Stimulated activated naive B cell treated with anti-CD40 and anti-IgM and Interleukin-4, amounts not matched to agents 10 μg/mL and 1 μg/mL and 100 μg/mL, for 72 hours (primary cell): ENCODE measurements around the gene RB1.
"Not testable (repeated sequence)": the region's sequence is repeated elsewhere in the genome, so short reads cannot be mapped to it uniquely, and the experiment has no call there.

Experiments
- ATAC-seq, 2 donors: fragments of 150-1000 bp; cut with Tn5 transposase; replicated peaks; 2 replicates each; pipeline ENCODE4 v1.10.0; 2021; ENCODE audit warnings: moderate library complexity in 1 of 2
- DNase-seq: peaks from one replicate; pipeline ENCODE4 v3.0.0; 2021
- H3K27ac Mint-ChIP-seq: one replicate; pipeline ENCODE4 v1.8.0; 2022; ENCODE audit warnings: mild to moderate bottlenecking, mixed read lengths
- H3K27me3 Mint-ChIP-seq, 2 donors: one replicate each; pipeline ENCODE4 v1.8.0; 2022; ENCODE audit warnings: mixed read lengths in 2 of 2
- H3K36me3 Mint-ChIP-seq, 2 donors: one replicate each; pipeline ENCODE4 v1.8.0; 2022; ENCODE audit warnings: mixed read lengths in 2 of 2, mild to moderate bottlenecking in 1 of 2
- H3K4me1 Mint-ChIP-seq, 2 donors: one replicate each; pipeline ENCODE4 v1.8.0; 2022; ENCODE audit warnings: mixed read lengths in 2 of 2, mild to moderate bottlenecking in 1 of 2
- H3K4me3 Mint-ChIP-seq, 2 donors: one replicate each; pipeline ENCODE4 v1.8.0; 2022; ENCODE audit warnings: mild to moderate bottlenecking in 2 of 2, mixed read lengths in 2 of 2, moderate library complexity in 1 of 2
- H3K9me3 Mint-ChIP-seq, 2 donors: one replicate each; pipeline ENCODE4 v1.8.0; 2022; ENCODE audit warnings: mixed read lengths in 2 of 2, mild to moderate bottlenecking in 1 of 2

The RB1 gene

GRCh38 chr13:48422003-48422402 is 118.5 kb downstream of the RB1 start:
- not testable (repeated sequence) for DNase-seq, H3K4me3 Mint-ChIP-seq, H3K4me1 Mint-ChIP-seq, H3K27ac Mint-ChIP-seq, ATAC-seq, H3K27me3 Mint-ChIP-seq
- Mint-ChIP-seq H3K36me3 (peaks cover 37 to 49% of the 10 kb centered on the region in 2 donors), H3K9me3 (peaks cover 12 to 18% of the 10 kb centered on the region in 2 donors)

DNA sequence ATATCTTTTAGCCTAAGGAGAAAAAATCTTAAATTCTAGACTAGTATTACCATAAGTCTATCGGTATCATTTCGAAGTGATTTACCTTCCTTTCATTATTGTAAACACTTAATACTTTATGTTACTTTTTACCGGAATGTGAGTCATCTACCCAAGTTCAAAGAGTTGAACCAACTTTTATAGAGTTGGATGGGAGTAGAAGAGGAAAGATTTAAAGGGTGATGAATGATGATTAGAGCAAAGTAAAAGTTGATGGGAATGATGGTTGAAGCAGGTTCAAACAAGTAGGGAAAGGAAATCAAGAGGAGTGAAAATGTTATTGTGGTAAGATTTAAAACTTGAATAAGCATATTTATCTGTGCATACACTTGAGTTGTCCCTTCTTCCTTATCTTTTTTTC is 120.7 kb downstream of the RB1 start:
- ATAC-seq (no peak), DNase-seq (no peak)
- Mint-ChIP-seq H3K9me3 (peaks cover 8 to 10% of the 10 kb centered on the region in 2 donors), H3K36me3 (peaks cover 20 to 35% of the 10 kb centered on the region in 2 donors), H3K4me1 (peaks cover 3 to 4% of the 10 kb centered on the region in 2 donors), H3K27ac (no peak overlapping the region), H3K27me3 (no peaks in the 10 kb centered on the region), H3K4me3 (no peak overlapping the region)

GRCh38 chr13:48426052-48426451 is 122.5 kb downstream of the RB1 start:
- ATAC-seq (no peak), DNase-seq (no peak)
- Mint-ChIP-seq H3K4me1 (peaks cover 4 to 17% of the 10 kb centered on the region in 2 donors), H3K9me3 (peaks cover 0 to 2% of the 10 kb centered on the region in 2 donors), H3K4me3 (no peak overlapping the region), H3K27ac (no peak overlapping the region), H3K36me3 (peaks cover 13 to 26% of the 10 kb centered on the region in 2 donors), H3K27me3 (no peaks in the 10 kb centered on the region)

GRCh38 chr13:48426755-48427298 is 123.3 kb downstream of the RB1 start:
- H3K27me3 Mint-ChIP-seq, H3K27ac Mint-ChIP-seq, H3K4me3 Mint-ChIP-seq, ATAC-seq, H3K9me3 Mint-ChIP-seq, DNase-seq: not testable (repeated sequence)
- peaks cover 4 to 24% of the 10 kb centered on the region in 2 donors for H3K4me1 Mint-ChIP-seq
- peaks cover 13 to 22% of the 10 kb centered on the region in 2 donors for H3K36me3 Mint-ChIP-seq

GRCh38 chr13:48429036-48429435 is 125.5 kb downstream of the RB1 start:
- no peak overlapping the region for H3K27ac Mint-ChIP-seq
- ATAC-seq (no peak), DNase-seq (no peak)
- H3K36me3 Mint-ChIP-seq = peaks cover 13 to 17% of the 10 kb centered on the region in 2 donors
- H3K27me3 Mint-ChIP-seq = no peaks in the 10 kb centered on the region
- H3K4me3 Mint-ChIP-seq = no peak overlapping the region
- peaks cover 4 to 30% of the 10 kb centered on the region in 2 donors for H3K4me1 Mint-ChIP-seq
- H3K9me3 Mint-ChIP-seq = no peaks in the 10 kb centered on the region

DNA sequence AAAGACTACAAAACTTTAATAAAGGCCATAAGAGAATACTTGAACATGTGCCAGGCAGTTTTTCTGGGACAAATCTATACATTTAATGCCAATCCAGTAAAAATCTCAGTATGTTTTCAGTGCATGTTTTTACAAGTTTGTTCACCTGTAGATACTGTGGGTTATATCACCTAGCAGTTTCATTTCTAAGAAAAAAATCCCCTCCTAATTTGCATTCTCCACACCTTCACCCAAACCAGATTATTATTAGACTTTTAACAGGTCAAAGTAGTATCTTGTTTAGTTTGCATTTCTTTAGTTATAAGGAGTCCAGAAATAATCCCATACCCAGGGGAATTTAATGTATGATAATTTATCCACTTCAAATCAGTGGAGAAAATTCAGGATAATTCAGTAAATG is 126.3 kb downstream of the RB1 start:
- Mint-ChIP-seq H3K9me3 (no peaks in the 10 kb centered on the region), H3K27ac (no peak overlapping the region), H3K4me3 (no peak overlapping the region), H3K27me3 (no peaks in the 10 kb centered on the region), H3K36me3 (peaks cover 15 to 22% of the 10 kb centered on the region in 2 donors), H3K4me1 (peaks cover 10 to 37% of the 10 kb centered on the region in 2 donors)
- DNase-seq (no peak), ATAC-seq (no peak)

GRCh38 chr13:48431431-48431830 is 127.9 kb downstream of the RB1 start:
- ATAC-seq (no peak), DNase-seq (no peak)
- H3K9me3 Mint-ChIP-seq = no peaks in the 10 kb centered on the region
- H3K36me3 Mint-ChIP-seq = peaks cover 16 to 24% of the 10 kb centered on the region in 2 donors
- H3K4me1 Mint-ChIP-seq = peaks cover 16 to 51% of the 10 kb centered on the region in 2 donors
- no peaks in the 10 kb centered on the region for H3K27me3 Mint-ChIP-seq
- H3K4me3 Mint-ChIP-seq = no peak overlapping the region
- no peak overlapping the region for H3K27ac Mint-ChIP-seq

GRCh38 chr13:48431987-48432615 is 128.6 kb downstream of the RB1 start:
- peaks cover 11 to 18% of the 10 kb centered on the region in 2 donors for H3K36me3 Mint-ChIP-seq
- no peaks in the 10 kb centered on the region for H3K27me3 Mint-ChIP-seq
- no peak overlapping the region for H3K4me3 Mint-ChIP-seq
- H3K9me3 Mint-ChIP-seq = no peaks in the 10 kb centered on the region
- DNase-seq = no peak
- H3K4me1 Mint-ChIP-seq = peaks cover 16 to 57% of the 10 kb centered on the region in 2 donors
- ATAC-seq = no peak
- H3K27ac Mint-ChIP-seq = no peak overlapping the region

GRCh38 chr13:48434200-48434599 is 130.6 kb downstream of the RB1 start:
- ATAC-seq (no peak), DNase-seq (no peak)
- Mint-ChIP-seq H3K9me3 (no peaks in the 10 kb centered on the region), H3K27ac (no peak overlapping the region), H3K4me3 (no peak overlapping the region), H3K27me3 (no peaks in the 10 kb centered on the region), H3K4me1 (peaks cover 14 to 53% of the 10 kb centered on the region in 2 donors), H3K36me3 (peaks cover 11 to 16% of the 10 kb centered on the region in 2 donors)

- Mint-ChIP-seq H3K4me1 (peaks cover 12 to 34% of the 10 kb centered on the region in 2 donors), H3K27me3 (no peaks in the 10 kb centered on the region), H3K36me3 (peaks cover 14 to 15% of the 10 kb centered on the region in 2 donors), H3K9me3 (no peaks in the 10 kb centered on the region), H3K4me3 (no peak overlapping the region), H3K27ac (no peak overlapping the region)
- DNase-seq (no peak), ATAC-seq (no peak)
Observed at GRCh38 chr13:48436661-48437288, 133.2 kb downstream of the RB1 start.

DNA sequence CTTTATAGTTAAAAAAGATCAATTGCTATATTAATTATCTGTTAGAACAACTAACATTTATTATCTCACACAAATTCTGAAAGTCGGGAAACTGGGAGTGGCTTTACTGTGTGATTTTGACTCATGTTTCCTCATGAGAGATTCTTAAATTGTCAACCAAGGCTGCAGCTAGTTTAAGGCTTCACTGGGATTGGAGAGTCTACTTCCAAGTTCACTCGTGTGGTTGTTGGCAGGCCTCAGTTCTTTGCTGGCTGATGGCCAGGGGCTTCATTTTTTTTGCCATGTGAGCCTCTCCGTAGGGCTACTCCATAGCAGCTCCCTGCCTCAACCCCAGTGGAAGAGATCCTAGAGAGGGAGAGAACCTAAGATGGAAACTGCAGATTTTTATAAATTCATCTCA is 133.8 kb downstream of the RB1 start:
- DNase-seq = no peak
- ATAC-seq = no peak
- H3K4me1 Mint-ChIP-seq = peaks cover 12 to 28% of the 10 kb centered on the region in 2 donors
- no peaks in the 10 kb centered on the region for H3K9me3 Mint-ChIP-seq
- no peak overlapping the region for H3K27ac Mint-ChIP-seq
- peaks cover 11 to 12% of the 10 kb centered on the region in 2 donors for H3K36me3 Mint-ChIP-seq
- no peaks in the 10 kb centered on the region for H3K27me3 Mint-ChIP-seq
- H3K4me3 Mint-ChIP-seq = no peak overlapping the region

DNA sequence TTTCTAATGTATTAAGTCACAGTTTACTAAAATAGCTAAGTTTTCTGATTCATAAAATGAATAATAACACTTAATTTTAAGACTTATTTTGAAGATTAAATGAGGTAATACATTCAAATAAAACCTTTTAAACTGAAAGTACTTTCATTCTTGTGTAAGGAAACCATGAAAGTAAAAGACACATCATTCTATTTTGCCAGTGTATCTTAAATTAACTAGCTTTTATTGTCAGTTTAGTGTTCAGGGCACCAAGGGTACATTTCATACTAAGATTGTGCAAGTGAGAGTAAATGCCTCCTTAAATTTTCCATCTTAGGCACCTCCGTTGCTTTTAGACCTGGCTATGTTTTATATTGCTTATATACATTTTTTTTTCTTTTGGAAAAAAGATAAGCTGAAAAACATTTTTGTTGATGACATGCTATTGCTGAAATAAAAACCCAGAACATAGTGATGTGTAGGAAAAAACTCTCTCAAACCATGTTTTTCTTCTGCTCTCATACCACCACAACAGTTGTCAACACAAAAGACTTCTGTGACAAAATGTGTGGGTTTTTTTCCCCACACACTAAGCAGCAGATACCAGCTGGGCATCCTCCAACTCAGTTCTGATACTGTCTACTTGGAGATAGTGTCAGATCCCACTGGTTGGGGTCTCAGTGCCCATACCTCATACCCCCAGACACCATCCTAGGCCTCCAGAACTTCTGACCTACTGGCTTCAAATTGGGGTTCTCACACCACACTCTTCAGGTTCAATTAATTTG is 140.1 kb downstream of the RB1 start:
- Mint-ChIP-seq H3K27ac (peak overlapping the region; percentile 54), H3K9me3 (no peaks in the 10 kb centered on the region), H3K4me1 (peaks cover 3 to 7% of the 10 kb centered on the region in 2 donors), H3K36me3 (peaks cover 10 to 13% of the 10 kb centered on the region in 2 donors), H3K27me3 (no peaks in the 10 kb centered on the region), H3K4me3 (no peak overlapping the region)
- ATAC-seq = no peak
- DNase-seq = no peak

DNA sequence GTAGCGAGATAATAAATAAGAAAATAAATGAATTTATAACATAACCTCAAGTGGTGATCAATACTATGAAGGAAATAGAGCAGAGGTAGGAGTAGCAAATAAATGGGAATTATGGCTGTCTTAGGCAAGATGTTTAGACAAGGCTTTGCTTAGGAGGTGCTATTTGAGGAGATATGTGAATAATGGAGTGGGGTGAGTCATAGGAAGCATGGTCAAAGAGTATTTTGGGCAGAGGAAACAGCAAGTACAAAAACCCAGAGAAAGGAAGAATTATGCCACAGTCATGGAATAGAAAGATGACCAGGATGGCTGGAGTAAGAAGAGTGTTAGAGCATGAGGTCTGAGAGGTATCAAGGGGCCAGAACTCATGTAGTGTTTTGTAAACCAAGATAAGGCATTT is 142.9 kb downstream of the RB1 start:
- no peak for ATAC-seq
- Mint-ChIP-seq H3K9me3 (peaks cover 9 to 11% of the 10 kb centered on the region in 2 donors), H3K4me1 (peaks cover 3 to 20% of the 10 kb centered on the region in 2 donors), H3K27me3 (no peaks in the 10 kb centered on the region), H3K4me3 (no peak overlapping the region), H3K36me3 (peaks cover 26 to 30% of the 10 kb centered on the region in 2 donors), H3K27ac (no peak overlapping the region)
- no peak for DNase-seq

- Mint-ChIP-seq H3K27me3 (no peaks in the 10 kb centered on the region), H3K36me3 (peaks cover 41 to 48% of the 10 kb centered on the region in 2 donors), H3K27ac (no peak overlapping the region), H3K4me3 (no peak overlapping the region), H3K9me3 (peaks cover 13 to 15% of the 10 kb centered on the region in 2 donors), H3K4me1 (peaks cover 3 to 27% of the 10 kb centered on the region in 2 donors)
- ATAC-seq (no peak), DNase-seq (no peak)
Observed at GRCh38 chr13:48448285-48448958, 144.9 kb downstream of the RB1 start.
